A549 (cell line): ENCODE measurements around the gene RNF141. TPM values are rescaled to one million over a fixed set of nuclear protein-coding genes. Genes with fewer than 3 reads are reported as not detected.
A peak's percentile ranks its signal among the peaks of the same experiment; 100 is the strongest.

Experiments
- ATAC-seq, 2 experiments: fragments of 200-7000 bp in 1 of 2; fragments of >200 bp in 1 of 2; cut with Nextera tagmentation in 1 of 2; cut with Tn5 transposase in 1 of 2; 3 replicates each; pipeline versions ENCODE4 v1.8.0 to v1.9.1; 2018 to 2020; ENCODE audit warnings: mild to moderate bottlenecking in 1 of 2, moderate library complexity in 1 of 2
- CTCF ChIA-PET: fragments of 300-600 bp; sonication (Branson Sonifier 250); formaldehyde crosslinking; extraction: SDS; loops from one replicate; lab custom pipeline; 2021; ENCODE audit warnings: antibody characterized with exemption, inconsistent platforms; lab: Yijun Ruan, JAX
- POLR2A ChIA-PET: fragments of 350-600 bp; formaldehyde crosslinking; extraction: SDS; loops from one replicate; lab custom pipeline; 2021; ENCODE audit warnings: antibody characterized with exemption, inconsistent platforms; lab: Yijun Ruan, JAX
- DNase-seq, 2 experiments: peaks; one replicate each; pipeline versions ENCODE4 v3.0.0 to v3.0.0-alpha.2; 2011 to 2016; ENCODE audit warnings: low read depth in 1 of 2, low spot score in 1 of 2
- FAIRE-seq: peaks from 2 replicates; lab custom pipeline; 2011; peaks lifted over from hg19 to GRCh38; lab: Jason Lieb, UNC
- H3K27ac ChIP-seq, 2 experiments: fragments of >200 bp; sonication (Bioruptor Twin); formaldehyde crosslinking; 3 replicates each; pipeline ENCODE4 v1.5.1; 2016 to 2017
- H3K4me1 ChIP-seq: fragments of >200 bp; sonication (Bioruptor Twin); formaldehyde crosslinking; 3 replicates; pipeline ENCODE4 v1.6.1; 2016
- H3K4me2 ChIP-seq: fragments of >200 bp; sonication (Bioruptor Twin); formaldehyde crosslinking; 3 replicates; pipeline ENCODE4 v1.6.1; 2016
- H3K4me3 ChIP-seq: fragments of >200 bp; sonication (Bioruptor Twin); formaldehyde crosslinking; 3 replicates; pipeline ENCODE4 v1.5.1; 2016
- H3K9me3 ChIP-seq: fragments of >200 bp; sonication (Bioruptor Twin); formaldehyde crosslinking; 3 replicates; pipeline ENCODE4 v1.6.1; 2016
- CBX2 ChIP-seq: fragments of 200-600 bp; sonication (generic); IDR thresholded peaks from 2 replicates; pipeline ENCODE4 v1.6.1; 2016; ENCODE audit warnings: low read depth, mild to moderate bottlenecking, borderline replicate concordance
- CBX8 ChIP-seq: fragments of 200-600 bp; sonication (generic); IDR thresholded peaks from 2 replicates; pipeline ENCODE4 v1.6.1; 2016
- CHD2 ChIP-seq: fragments of 150-350 bp; IDR thresholded peaks from 2 replicates; pipeline ENCODE4 v1.6.1; 2014; ENCODE audit warnings: low read length; ENCODE audit not compliant: partially characterized antibody
- CHD4 ChIP-seq: fragments of 200-600 bp; sonication (generic); IDR thresholded peaks from 2 replicates; pipeline ENCODE4 v1.6.1; 2016; ENCODE audit warnings: antibody characterized with exemption, mild to moderate bottlenecking, borderline replicate concordance
- EHF ChIP-seq: fragments of 250-450 bp; sonication (Bioruptor Pico); IDR thresholded peaks from 2 replicates; pipeline ENCODE4 v1.5.0; 2020; ENCODE audit warnings: mild to moderate bottlenecking
- EHMT2 ChIP-seq: fragments of 200-600 bp; sonication (generic); IDR thresholded peaks from 2 replicates; pipeline ENCODE4 v1.6.1; 2016; ENCODE audit warnings: antibody characterized with exemption, low read depth, mild to moderate bottlenecking, moderate library complexity
- ESRRA ChIP-seq: fragments of 150-350 bp; IDR thresholded peaks from 2 replicates; pipeline ENCODE4 v1.6.1; 2014; ENCODE audit warnings: mild to moderate bottlenecking, low read length, borderline replicate concordance
- FOSB ChIP-seq: fragments of 250-450 bp; sonication (Bioruptor Pico); IDR thresholded peaks from 2 replicates; pipeline ENCODE4 v1.5.0; 2020; ENCODE audit warnings: mild to moderate bottlenecking, moderate library complexity
- FOSL2 ChIP-seq, 2 experiments: fragments of 450-650 bp in 1 of 2; fragments of >200 bp in 1 of 2; sonication (Bioruptor Twin) in 1 of 2; formaldehyde crosslinking; IDR thresholded peaks; 2 replicates each; pipeline versions ENCODE4 v1.5.0 to v1.6.1; 2016 to 2020; ENCODE audit warnings: mild to moderate bottlenecking in 1 of 2, moderate library complexity in 1 of 2
- HDAC2 ChIP-seq: fragments of 200-600 bp; sonication (generic); IDR thresholded peaks from 2 replicates; pipeline ENCODE4 v1.6.1; 2016
- HOXA7 ChIP-seq: fragments of 250-450 bp; sonication (Bioruptor Pico); IDR thresholded peaks from 2 replicates; pipeline ENCODE4 v1.5.0; 2020; ENCODE audit warnings: mild to moderate bottlenecking, moderate library complexity
- HOXB13 ChIP-seq: fragments of 250-450 bp; sonication (Bioruptor Pico); IDR thresholded peaks from 2 replicates; pipeline ENCODE4 v1.5.0; 2020; ENCODE audit warnings: low read depth, mild to moderate bottlenecking, moderate library complexity
- MAFK ChIP-seq: fragments of 450-650 bp; IDR thresholded peaks from 2 replicates; pipeline ENCODE4 v1.6.1; 2014; ENCODE audit not compliant: partially characterized antibody
- NFE2L2 ChIP-seq: fragments of 150-350 bp; conservative IDR thresholded peaks from 2 replicates; pipeline ENCODE4 v1.6.1; 2014; ENCODE audit warnings: low read length
- NPAS2 ChIP-seq: fragments of 250-450 bp; sonication (Bioruptor Pico); IDR thresholded peaks from 2 replicates; pipeline ENCODE4 v1.8.0; 2022; ENCODE audit warnings: mild to moderate bottlenecking, moderate library complexity, borderline replicate concordance
- PHF8 ChIP-seq: fragments of 200-600 bp; sonication (generic); IDR thresholded peaks from 2 replicates; pipeline ENCODE4 v1.6.1; 2016; ENCODE audit warnings: low read depth, mild to moderate bottlenecking, antibody characterized with exemption, moderate library complexity, borderline replicate concordance
- RARB ChIP-seq: fragments of 250-450 bp; sonication (Bioruptor Pico); IDR thresholded peaks from 2 replicates; pipeline ENCODE4 v1.8.0; 2021; ENCODE audit warnings: mild to moderate bottlenecking, moderate library complexity
- RCOR1 ChIP-seq: fragments of 150-350 bp; IDR thresholded peaks from 2 replicates; pipeline ENCODE4 v1.6.1; 2014; ENCODE audit warnings: antibody characterized with exemption, low read length, low read depth
- RNF2 ChIP-seq: fragments of 200-600 bp; sonication (generic); IDR thresholded peaks from 2 replicates; pipeline ENCODE4 v1.6.1; 2016; ENCODE audit warnings: low read depth, mild to moderate bottlenecking, antibody characterized with exemption, moderate library complexity, borderline replicate concordance
- SMC3 ChIP-seq: fragments of >200 bp; sonication (Bioruptor Twin); formaldehyde crosslinking; IDR thresholded peaks from 3 replicates; pipeline ENCODE4 v1.6.1; 2018; ENCODE audit warnings: inconsistent platforms
- SREBF2 ChIP-seq: fragments of 450-650 bp; IDR thresholded peaks from 2 replicates; pipeline ENCODE4 v1.6.1; 2014; ENCODE audit warnings: mild to moderate bottlenecking, moderate library complexity
- TP53 ChIP-seq: fragments of 250-450 bp; sonication (Bioruptor Pico); IDR thresholded peaks from 2 replicates; pipeline ENCODE4 v1.5.0; 2021; ENCODE audit warnings: mild to moderate bottlenecking, moderate library complexity
- ZNF302 ChIP-seq: fragments of 250-450 bp; sonication (Bioruptor Pico); IDR thresholded peaks from 2 replicates; pipeline ENCODE4 v1.9.0; 2021; ENCODE audit warnings: inconsistent platforms, mild to moderate bottlenecking, moderate library complexity
- WGBS: methylation state at CpG from one replicate; pipeline ENCODE4 v1.1.6; 2017; ENCODE audit errors: missing lambda C conversion rate; 5-methylcytosine and 5-hydroxymethylcytosine counted together
- polyA plus RNA-seq, 4 experiments: library from polyadenylated mRNA; depleted of rRNA in 3 of 4; stranded (reverse); fragments of >200 nt; fragmentation: RNase III in 1 of 4; extraction: RNeasy Plus Mini Kit Qiagen cat#74134 plus additional on column Dnase treatment in 1 of 4; gene quantifications; 2 replicates in 3 of 4; 3 replicates in 1 of 4; pipeline ENCODE4 v1.2.3, GENCODE V29; 2011 to 2017
- TF ChIP-seq, protein P1 (sequence below): IDR thresholded peaks from 2 replicates; pipeline ENCODE4 v1.6.1; 2012; ENCODE audit warnings: low read depth, borderline replicate concordance
- TF ChIP-seq, protein P2 (sequence below): fragments of 200-600 bp; sonication (generic); IDR thresholded peaks from 2 replicates; pipeline ENCODE4 v1.6.1; 2016; ENCODE audit warnings: antibody characterized with exemption, mild to moderate bottlenecking, moderate library complexity
- TF ChIP-seq, protein P3 (sequence below): fragments of 250-450 bp; sonication (Bioruptor Pico); IDR thresholded peaks from 2 replicates; pipeline ENCODE4 v1.5.0; 2020; ENCODE audit warnings: low read depth, mild to moderate bottlenecking, moderate library complexity
- TF ChIP-seq, protein P4 (sequence below): fragments of 250-450 bp; sonication (Bioruptor Pico); IDR thresholded peaks from 2 replicates; pipeline ENCODE4 v1.5.0; 2021; ENCODE audit warnings: mild to moderate bottlenecking, moderate library complexity, borderline replicate concordance
- TF ChIP-seq, protein P5 (sequence below): fragments of >200 bp; sonication (Bioruptor Twin); formaldehyde crosslinking; IDR thresholded peaks from 3 replicates; pipeline ENCODE4 v1.6.1; 2016

The RNF141 gene
- polyA plus RNA-seq, 2 of the 4 experiments (the other 2 are of a cell fraction): 16.8 to 33.3 TPM

DNA sequence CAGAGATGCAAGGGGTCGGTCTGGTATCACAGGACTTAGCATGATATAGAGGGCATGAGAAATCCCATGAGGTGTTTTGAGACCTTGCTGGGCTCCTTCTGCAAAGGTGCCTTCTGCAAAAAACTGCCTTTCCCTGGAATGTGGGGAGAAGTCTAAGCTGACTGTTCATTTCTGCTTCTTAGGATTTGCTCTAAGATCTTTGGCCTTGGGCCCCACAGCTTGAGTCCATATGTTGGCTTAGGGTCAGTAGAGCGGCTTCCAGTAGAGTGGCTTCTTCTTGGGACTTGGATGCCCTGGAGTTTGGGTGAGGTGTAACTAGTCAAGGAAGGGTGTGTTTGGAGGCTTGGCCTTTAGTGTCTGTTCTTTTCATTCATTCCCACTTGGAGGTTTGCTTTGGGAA is 48.9 kb downstream of the RNF141 start:
- TF ChIP-seq MAFK: no peak
- no peak for TF ChIP-seq ZNF302 (CRISPR knock-in tag)
- TF ChIP-seq RCOR1: no peak
- TF ChIP-seq, protein P1, sequence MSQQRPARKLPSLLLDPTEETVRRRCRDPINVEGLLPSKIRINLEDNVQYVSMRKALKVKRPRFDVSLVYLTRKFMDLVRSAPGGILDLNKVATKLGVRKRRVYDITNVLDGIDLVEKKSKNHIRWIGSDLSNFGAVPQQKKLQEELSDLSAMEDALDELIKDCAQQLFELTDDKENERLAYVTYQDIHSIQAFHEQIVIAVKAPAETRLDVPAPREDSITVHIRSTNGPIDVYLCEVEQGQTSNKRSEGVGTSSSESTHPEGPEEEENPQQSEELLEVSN: no peak
- TF ChIP-seq EHMT2: no peak
- no peak for TF ChIP-seq NFE2L2
- TF ChIP-seq HOXA7: no peak
- TF ChIP-seq TP53 (CRISPR knock-in tag): no peak
- TF ChIP-seq FOSL2 (IDR thresholded peaks at IDR 0.05): no peak
- no peak for TF ChIP-seq FOSL2 (CRISPR knock-in tag; IDR thresholded peaks at IDR 0.05)
- TF ChIP-seq ESRRA: no peak
- TF ChIP-seq SREBF2: no peak
- TF ChIP-seq, protein P2, sequence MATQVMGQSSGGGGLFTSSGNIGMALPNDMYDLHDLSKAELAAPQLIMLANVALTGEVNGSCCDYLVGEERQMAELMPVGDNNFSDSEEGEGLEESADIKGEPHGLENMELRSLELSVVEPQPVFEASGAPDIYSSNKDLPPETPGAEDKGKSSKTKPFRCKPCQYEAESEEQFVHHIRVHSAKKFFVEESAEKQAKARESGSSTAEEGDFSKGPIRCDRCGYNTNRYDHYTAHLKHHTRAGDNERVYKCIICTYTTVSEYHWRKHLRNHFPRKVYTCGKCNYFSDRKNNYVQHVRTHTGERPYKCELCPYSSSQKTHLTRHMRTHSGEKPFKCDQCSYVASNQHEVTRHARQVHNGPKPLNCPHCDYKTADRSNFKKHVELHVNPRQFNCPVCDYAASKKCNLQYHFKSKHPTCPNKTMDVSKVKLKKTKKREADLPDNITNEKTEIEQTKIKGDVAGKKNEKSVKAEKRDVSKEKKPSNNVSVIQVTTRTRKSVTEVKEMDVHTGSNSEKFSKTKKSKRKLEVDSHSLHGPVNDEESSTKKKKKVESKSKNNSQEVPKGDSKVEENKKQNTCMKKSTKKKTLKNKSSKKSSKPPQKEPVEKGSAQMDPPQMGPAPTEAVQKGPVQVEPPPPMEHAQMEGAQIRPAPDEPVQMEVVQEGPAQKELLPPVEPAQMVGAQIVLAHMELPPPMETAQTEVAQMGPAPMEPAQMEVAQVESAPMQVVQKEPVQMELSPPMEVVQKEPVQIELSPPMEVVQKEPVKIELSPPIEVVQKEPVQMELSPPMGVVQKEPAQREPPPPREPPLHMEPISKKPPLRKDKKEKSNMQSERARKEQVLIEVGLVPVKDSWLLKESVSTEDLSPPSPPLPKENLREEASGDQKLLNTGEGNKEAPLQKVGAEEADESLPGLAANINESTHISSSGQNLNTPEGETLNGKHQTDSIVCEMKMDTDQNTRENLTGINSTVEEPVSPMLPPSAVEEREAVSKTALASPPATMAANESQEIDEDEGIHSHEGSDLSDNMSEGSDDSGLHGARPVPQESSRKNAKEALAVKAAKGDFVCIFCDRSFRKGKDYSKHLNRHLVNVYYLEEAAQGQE: no peak
- no peak for TF ChIP-seq RNF2
- DNase-seq: no peak
- WGBS: 97% methylated on average over 2 of the region's 2 CpGs
- ChIA-PET POLR2A (no interaction called here), CTCF (no interaction called here)
- Histone ChIP-seq H3K27ac (peak overlapping the region; percentile 87 to 90; a peak in 5 of 6 replicates), H3K4me2 (no peak overlapping the region), H3K4me3 (no peak overlapping the region), H3K9me3 (no peaks in the 10 kb centered on the region), H3K4me1 (peaks cover 36% of the 10 kb centered on the region)
- ATAC-seq: no peak
- FAIRE-seq: no peak

DNA sequence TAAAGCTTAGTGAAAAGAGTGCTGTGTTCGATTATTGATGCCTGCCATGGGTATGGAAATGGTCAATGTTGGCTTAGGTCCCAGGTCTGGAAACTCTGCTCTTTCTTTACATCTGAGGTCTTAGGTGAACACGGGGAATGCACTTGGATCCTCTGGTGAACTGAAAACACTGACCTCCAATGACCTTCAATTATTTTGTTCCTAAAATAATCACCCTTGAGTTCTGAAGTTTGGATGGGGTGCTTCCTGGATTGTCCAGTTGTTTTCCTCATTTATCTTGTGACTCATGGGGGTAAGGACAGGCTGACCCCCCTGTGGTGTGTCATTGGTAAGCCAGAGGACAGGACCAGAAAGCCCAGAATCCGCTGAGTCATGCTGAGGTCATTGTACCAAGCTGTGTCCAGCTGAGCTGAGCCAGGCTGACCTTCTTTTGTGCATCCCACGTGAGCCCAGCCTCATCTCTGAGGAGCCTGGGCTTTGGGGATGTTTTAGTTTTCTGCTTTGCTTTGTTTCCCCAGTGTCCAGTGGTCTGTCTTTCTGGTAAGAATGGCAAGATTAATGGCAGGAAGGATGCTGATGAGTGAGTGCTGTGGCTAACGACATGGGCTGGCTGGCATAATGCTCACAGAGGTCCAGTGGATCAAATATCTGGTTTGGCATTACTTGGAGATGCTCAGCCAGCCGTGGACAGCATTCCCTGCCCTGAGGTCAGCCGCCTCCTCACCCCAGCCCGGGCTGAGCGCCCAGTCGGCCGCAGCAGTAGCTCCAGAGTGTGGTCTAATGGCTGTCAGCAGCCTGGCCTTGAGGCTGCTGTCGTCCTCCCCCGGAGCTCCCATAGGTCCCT is 50.4 kb downstream of the RNF141 start:
- DNase-seq (peak; percentile 88 to 91), ATAC-seq (peak; percentile 92), FAIRE-seq (peak; percentile 59)
- H3K27ac ChIP-seq: peak overlapping the region; percentile 87 to 90
- ChIA-PET CTCF (interaction anchor here (0.6 to 1.7 kb wide), 7 partner anchors 10 to 136 kb away, joined by 3 to 5 read pairs (median 3); no protein-coding TSS in a partner anchor), POLR2A (interaction anchor here (1.6 kb wide), 1 partner anchor 36 kb away, joined by 7 read pairs; the partner anchor contains the start of gene AMPD3)
- WGBS: 45% methylated on average over 11 of the region's 13 CpGs
- H3K4me2 ChIP-seq: peak overlapping the region; percentile 59
- H3K9me3 ChIP-seq: no peaks in the 10 kb centered on the region
- peaks cover 36% of the 10 kb centered on the region for H3K4me1 ChIP-seq
- H3K4me3 ChIP-seq: no peak overlapping the region
- TF ChIP-seq, protein P3, sequence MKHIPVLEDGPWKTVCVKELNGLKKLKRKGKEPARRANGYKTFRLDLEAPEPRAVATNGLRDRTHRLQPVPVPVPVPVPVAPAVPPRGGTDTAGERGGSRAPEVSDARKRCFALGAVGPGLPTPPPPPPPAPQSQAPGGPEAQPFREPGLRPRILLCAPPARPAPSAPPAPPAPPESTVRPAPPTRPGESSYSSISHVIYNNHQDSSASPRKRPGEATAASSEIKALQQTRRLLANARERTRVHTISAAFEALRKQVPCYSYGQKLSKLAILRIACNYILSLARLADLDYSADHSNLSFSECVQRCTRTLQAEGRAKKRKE (CRISPR knock-in tag): peak; percentile 82
- TF ChIP-seq EHF (CRISPR knock-in tag) (no peak), CHD4 (no peak), RNF2 (no peak), RARB (CRISPR knock-in tag) (no peak), HDAC2 (no peak), CBX2 (no peak), SMC3 (no peak), PHF8 (no peak), NPAS2 (CRISPR knock-in tag) (no peak), FOSB (CRISPR knock-in tag) (0 out of 2 replicates have a peak, but pooled peaks have one; percentile 57), CHD2 (no peak), CBX8 (no peak), HOXB13 (CRISPR knock-in tag) (peak; percentile 30; the same call in 1 of the 2 replicates)
- TF ChIP-seq, protein P4, sequence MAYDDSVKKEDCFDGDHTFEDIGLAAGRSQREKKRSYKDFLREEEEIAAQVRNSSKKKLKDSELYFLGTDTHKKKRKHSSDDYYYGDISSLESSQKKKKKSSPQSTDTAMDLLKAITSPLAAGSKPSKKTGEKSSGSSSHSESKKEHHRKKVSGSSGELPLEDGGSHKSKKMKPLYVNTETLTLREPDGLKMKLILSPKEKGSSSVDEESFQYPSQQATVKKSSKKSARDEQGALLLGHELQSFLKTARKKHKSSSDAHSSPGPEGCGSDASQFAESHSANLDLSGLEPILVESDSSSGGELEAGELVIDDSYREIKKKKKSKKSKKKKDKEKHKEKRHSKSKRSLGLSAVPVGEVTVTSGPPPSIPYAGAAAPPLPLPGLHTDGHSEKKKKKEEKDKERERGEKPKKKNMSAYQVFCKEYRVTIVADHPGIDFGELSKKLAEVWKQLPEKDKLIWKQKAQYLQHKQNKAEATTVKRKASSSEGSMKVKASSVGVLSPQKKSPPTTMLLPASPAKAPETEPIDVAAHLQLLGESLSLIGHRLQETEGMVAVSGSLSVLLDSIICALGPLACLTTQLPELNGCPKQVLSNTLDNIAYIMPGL (CRISPR knock-in tag): no peak
- TF ChIP-seq, protein P5, sequence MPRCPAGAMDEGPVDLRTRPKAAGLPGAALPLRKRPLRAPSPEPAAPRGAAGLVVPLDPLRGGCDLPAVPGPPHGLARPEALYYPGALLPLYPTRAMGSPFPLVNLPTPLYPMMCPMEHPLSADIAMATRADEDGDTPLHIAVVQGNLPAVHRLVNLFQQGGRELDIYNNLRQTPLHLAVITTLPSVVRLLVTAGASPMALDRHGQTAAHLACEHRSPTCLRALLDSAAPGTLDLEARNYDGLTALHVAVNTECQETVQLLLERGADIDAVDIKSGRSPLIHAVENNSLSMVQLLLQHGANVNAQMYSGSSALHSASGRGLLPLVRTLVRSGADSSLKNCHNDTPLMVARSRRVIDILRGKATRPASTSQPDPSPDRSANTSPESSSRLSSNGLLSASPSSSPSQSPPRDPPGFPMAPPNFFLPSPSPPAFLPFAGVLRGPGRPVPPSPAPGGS: 0 out of 3 replicates have a peak, but pooled peaks have one; percentile 25
